GM18499 (cell line): Measurements from ENCODE around the gene PTPN5.

Source experiments
- ATAC-seq: cut with Tn5 transposase; IDR thresholded peaks from one replicate; pipeline ENCODE4 v1.9.1; 2021; ENCODE audit warnings: moderate number of reproducible peaks; ENCODE audit not compliant: insufficient read depth, unreplicated experiment

The PTPN5 gene

GRCh38 chr11:18715476-18715875, 76.1 kb downstream of the PTPN5 start:
- ATAC-seq = no peak

- no peak for ATAC-seq
These were observed 77.2 kb downstream of the PTPN5 start for GRCh38 chr11:18714443-18714780.

- ATAC-seq = no peak
These were observed 77.8 kb downstream of the PTPN5 start for GRCh38 chr11:18713646-18714442.

- ATAC-seq = no peak
These were observed 81.1 kb downstream of the PTPN5 start for GRCh38 chr11:18710545-18710944.

DNA sequence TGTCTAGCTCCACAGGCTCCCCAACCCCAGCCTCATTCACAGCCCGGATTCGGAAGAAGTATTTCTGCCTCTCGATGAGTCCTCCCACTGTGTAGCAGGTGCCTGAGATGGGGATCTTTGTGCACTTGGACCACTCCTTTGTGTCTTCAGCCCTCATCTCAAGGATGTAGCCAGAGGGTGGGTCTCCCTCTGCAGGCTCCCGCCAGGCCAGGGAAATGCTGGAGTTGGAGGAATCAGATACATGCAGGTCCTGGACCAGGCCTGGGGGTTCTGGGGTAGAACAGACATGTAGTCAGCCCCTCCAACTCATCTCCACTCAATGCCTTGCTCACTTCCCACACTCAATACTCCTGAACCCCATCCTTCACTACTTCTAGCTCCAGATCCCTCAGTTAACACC, 82.2 kb downstream of the PTPN5 start:
- no peak for ATAC-seq

GRCh38 chr11:18707811-18708340, 83.7 kb downstream of the PTPN5 start:
- ATAC-seq = no peak

DNA sequence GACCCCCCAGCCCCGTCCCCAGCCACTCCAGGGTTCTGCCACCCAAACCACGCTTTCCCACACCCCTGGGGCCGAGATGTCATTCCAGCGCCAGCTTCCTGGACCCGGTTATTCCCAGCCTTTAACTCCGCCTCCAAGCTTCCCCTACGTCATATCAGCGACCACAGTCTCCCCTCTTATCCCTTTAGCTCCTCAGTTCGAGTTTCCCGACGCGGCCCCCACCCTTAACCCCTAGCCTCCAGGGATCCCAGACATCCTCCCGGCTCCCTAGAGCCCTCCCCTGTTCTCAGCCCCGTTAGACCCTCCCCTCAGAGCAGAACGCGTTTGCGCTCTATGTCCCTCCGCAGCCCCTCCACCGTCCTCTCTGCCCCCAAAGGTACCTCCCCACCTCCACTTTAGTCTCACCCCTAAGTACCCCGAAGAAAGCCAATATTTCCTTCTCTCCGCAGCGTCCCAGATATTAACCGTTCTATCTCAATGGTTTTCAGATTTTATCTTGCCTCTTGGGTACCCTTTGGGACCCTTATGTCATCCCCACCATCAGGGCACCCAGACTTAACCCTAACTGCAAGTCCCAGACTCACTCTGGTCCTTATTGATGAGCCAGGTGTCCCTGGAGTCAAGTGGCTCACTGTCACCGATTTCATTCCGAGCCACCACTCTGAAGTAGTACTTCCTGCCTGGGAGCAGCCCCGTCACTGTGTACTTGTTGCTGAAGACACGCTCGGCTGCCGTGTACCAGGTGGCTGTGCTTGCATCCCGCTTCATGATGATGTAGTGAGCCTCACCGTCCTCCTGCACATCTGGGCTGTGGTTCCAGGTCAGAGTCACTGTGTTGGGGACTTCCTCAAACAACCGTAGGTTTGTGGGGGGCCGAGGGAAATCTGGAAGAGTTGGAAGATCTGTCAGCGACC, 85.0 kb downstream of the PTPN5 start:
- no peak for ATAC-seq

DNA sequence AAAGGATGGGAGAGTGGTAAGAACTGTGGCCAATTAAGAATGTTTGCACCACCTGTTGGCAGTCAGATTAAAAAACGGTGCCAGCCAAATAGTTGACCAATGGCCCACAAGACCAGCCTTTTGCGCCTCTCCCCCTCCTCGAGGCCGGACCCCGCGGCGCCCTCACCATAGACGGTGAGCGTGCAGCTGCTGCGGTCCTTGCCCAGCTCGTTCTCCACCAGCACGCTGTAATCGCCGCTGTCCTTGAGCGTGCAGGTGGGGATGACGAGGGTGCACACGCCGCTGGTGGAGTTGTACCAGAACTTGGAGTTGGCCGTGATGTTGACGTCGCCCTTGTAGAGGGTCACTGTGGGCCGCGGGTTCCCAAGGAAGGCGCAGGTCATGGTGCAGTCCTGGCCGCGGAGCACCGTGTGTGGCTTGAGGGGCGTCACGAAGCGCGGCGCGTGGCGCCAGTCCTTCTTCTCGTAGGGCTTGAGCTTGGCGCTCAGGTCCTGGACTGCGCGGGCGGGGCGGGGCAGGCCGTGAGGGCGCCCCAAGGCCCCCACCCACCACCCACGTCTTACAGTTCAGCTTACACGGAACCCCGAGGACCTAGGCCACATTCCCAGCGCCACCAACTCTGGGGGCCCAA, 85.8 kb downstream of the PTPN5 start:
- no peak for ATAC-seq

GRCh38 chr11:18704698-18705097, 86.9 kb downstream of the PTPN5 start:
- no peak for ATAC-seq

GRCh38 chr11:18704045-18704645, 87.5 kb downstream of the PTPN5 start:
- ATAC-seq = no peak

DNA sequence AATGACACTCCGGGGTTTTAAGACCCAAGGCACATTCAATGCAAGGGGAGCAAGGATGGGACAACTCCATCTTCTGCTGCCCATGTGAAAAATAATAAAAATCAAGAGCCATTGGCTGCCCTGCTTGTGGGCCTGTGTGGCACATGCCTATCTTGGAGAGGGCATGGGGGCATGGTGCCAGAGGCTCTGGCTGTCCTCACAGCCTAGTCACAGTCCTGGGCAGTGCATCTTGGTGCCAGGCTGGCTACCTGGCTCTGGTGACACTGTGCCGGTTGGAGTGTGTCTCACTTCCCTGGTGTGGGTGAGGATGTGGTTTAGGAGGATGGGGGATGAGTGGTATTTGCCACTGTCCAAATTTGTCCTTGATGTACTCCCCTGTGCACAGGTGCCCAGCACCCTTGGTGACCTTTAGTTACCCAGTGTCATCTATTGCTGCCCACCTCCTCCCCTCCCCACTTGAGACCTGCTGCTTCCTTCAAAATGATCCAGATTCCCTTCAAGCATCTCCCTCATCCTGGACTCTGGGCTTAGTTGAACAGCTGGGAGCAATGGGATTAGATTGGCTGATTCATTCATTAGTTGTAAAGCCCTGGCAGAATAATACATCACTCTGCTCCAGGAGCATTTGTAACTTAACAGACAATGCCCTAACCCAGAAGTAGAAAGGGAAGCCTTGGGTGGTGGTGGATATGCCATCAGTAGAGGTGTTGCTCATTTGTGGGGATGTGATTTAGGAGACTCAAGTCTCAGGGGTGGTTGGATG, 88.4 kb downstream of the PTPN5 start:
- no peak for ATAC-seq

DNA sequence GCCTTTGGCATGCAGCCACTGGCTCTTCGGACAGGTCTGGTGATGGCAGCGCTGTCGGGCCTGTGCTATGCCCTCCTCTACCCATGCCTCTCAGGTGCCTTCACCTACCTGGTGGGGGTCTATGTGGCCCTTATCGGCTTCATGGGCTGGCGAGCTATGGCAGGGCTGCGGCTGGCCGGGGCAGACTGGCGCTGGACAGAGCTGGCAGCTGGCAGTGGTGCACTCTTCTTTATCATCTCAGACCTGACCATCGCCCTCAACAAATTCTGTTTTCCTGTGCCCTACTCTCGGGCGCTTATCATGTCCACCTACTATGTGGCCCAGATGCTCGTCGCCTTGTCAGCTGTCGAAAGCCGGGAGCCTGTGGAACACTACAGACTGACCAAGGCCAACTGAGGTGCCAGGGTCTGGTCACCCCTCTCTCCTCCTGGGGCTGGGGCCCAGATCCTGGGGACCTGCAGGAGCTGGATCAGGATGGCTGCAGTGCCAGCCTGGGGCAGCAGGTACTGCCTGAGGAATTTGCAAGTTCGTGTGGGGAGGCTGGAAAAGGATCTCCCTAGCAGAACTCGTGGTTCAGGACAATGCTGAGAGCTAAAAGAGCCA, 89.9 kb downstream of the PTPN5 start:
- ATAC-seq = no peak

GRCh38 chr11:18700872-18701271, 90.7 kb downstream of the PTPN5 start:
- ATAC-seq = no peak

DNA sequence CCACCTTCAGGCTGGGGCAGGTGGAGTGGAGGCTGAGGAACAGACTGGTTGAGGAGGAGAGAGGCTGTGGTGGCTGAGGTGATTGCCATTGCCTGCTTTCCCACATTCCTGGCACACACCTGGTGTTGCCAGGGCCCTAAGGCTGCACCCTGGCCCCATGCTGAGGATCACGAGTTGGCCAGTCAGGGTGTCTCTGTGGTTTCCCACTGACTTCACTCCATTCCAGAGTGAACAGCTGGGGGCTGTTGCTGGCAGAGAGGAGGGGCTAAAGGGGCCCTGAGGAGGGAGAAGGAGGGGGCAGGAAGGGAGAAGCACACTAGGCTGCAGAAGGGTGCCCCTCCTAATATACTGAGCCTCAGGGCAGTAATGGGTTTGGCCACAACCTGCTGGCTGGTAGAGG, 91.2 kb downstream of the PTPN5 start:
- ATAC-seq = no peak

DNA sequence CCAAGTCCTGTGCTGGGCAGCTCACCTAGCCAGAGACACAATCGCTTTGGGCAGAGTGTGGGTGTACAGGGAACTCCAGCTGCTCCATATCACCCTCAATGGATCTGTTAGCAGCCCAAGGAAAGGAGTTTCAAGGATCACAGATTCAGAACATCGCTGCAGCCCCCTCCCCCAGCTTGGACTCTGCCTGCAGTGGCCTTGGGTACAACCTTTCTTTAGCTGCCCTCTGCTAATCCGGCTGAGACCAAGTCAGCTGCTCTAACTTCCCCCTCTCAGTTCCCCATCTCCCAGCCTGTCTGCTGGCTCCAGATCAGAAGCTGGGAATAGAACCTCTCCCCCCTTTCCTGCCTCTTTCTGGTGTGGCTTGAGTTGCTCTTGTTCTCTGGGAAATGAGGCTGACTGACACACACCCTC, 91.7 kb downstream of the PTPN5 start:
- ATAC-seq = no peak

DNA sequence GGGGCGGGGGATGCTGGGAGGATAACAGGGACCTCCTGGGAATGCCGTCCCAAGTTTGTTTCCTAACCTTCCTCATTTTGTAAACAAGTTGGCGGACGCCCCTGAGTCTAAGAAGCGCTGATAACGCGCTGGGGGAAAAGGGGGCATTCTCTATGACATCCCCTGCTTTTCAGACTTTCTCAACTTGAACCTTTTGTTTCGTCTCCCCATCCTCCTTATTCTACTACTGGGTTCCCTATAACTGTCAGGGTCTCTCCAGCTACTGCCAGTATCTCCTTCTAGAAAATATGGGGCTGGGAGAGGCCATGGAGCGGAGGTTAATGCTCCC, 92.4 kb downstream of the PTPN5 start:
- ATAC-seq = no peak

GRCh38 chr11:18698341-18699268, 93.0 kb downstream of the PTPN5 start, which contains the start of gene TMEM86A:
TMEM86A (plus strand) TSS chr11:18698779; CDS start chr11:18698887, 108 bp downstream.
- peak; percentile 69 for ATAC-seq

GRCh38 chr11:18697576-18697975, 94.0 kb downstream of the PTPN5 start:
- no peak for ATAC-seq
